Measurements from ENCODE around the gene C12orf42.

- TF ChIP-seq CTCF (IDR thresholded peaks at IDR 0.05) (no peak), EP300 (IDR thresholded peaks at IDR 0.05) (no peak)
Observed at GRCh38 chr12:103542078-103542477, 46.3 kb upstream of the C12orf42 start.
